Activated T-cell treated with anti-CD3 and anti-CD28 coated beads, Interleukin-2, amount 50 U/mL, for 24 hours (primary cell): Measurements from ENCODE around the gene MANBA.

Experiments used
- DNase-seq: peaks from one replicate; pipeline ENCODE4 v3.0.0-alpha.2; 2020
- H3K27ac Mint-ChIP-seq: 2 replicates; pipeline ENCODE4 v1.8.0; 2020; ENCODE audit warnings: mild to moderate bottlenecking, mixed read lengths
- H3K27me3 Mint-ChIP-seq: 2 replicates; pipeline ENCODE4 v1.8.0; 2020; ENCODE audit warnings: mixed read lengths
- H3K36me3 Mint-ChIP-seq: 2 replicates; pipeline ENCODE4 v1.8.0; 2020; ENCODE audit warnings: low read depth, mixed read lengths
- H3K4me1 Mint-ChIP-seq: 2 replicates; pipeline ENCODE4 v1.8.0; 2020; ENCODE audit warnings: low read depth, mixed read lengths
- H3K4me3 Mint-ChIP-seq: 2 replicates; pipeline ENCODE4 v1.8.0; 2020; ENCODE audit warnings: mild to moderate bottlenecking, moderate library complexity, mixed read lengths
- H3K9me3 Mint-ChIP-seq: 2 replicates; pipeline ENCODE4 v1.8.0; 2020; ENCODE audit warnings: mixed read lengths

Gene MANBA

GRCh38 chr4:102760645-102761295 is at the start of gene MANBA:
Gene MANBA (minus strand): TSS chr4:102760968. CDS start chr4:102760894, 74 bp downstream.
- peaks cover 7% of the 10 kb centered on the region for H3K36me3 Mint-ChIP-seq
- H3K27me3 Mint-ChIP-seq, result no peaks in the 10 kb centered on the region
- DNase-seq, result peak; percentile 88
- no peaks in the 10 kb centered on the region for H3K9me3 Mint-ChIP-seq
- peaks cover 42% of the 10 kb centered on the region for H3K4me1 Mint-ChIP-seq
- peak within 1 kb of the TSS; percentile 91 for H3K27ac Mint-ChIP-seq
- H3K4me3 Mint-ChIP-seq, result peak within 1 kb of the TSS; percentile 93

GRCh38 chr4:102809691-102810090 is 48.9 kb upstream of the MANBA start:
- DNase-seq, result no peak
- Mint-ChIP-seq H3K9me3 (no peaks in the 10 kb centered on the region), H3K36me3 (peaks cover 99% of the 10 kb centered on the region), H3K27ac (peak overlapping the region; percentile 81), H3K4me1 (peaks cover 90% of the 10 kb centered on the region), H3K27me3 (no peaks in the 10 kb centered on the region), H3K4me3 (peak overlapping the region; percentile 27)

DNA sequence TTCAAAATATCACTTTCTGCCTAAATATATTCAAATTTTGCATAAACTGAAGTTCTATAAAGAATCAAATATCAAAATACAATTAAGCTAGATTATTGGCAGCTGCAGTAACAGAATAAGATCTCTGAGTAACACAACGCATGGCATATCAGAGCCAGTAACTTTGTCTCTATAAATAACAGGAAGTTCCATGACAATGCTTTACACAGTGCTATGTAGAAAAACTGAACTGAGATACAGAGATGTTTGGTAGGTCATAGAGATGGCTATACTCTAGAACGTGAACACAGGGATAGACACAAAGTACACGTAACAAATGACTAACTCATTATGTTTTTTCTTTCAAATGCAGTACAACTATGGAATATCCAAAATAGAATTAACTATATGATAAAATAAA is 48.4 kb upstream of the MANBA start:
- Mint-ChIP-seq H3K27ac (peak overlapping the region; percentile 88), H3K4me3 (no peak overlapping the region), H3K4me1 (peaks cover 87% of the 10 kb centered on the region), H3K27me3 (no peaks in the 10 kb centered on the region), H3K36me3 (peaks cover 98% of the 10 kb centered on the region), H3K9me3 (no peaks in the 10 kb centered on the region)
- no peak for DNase-seq

DNA sequence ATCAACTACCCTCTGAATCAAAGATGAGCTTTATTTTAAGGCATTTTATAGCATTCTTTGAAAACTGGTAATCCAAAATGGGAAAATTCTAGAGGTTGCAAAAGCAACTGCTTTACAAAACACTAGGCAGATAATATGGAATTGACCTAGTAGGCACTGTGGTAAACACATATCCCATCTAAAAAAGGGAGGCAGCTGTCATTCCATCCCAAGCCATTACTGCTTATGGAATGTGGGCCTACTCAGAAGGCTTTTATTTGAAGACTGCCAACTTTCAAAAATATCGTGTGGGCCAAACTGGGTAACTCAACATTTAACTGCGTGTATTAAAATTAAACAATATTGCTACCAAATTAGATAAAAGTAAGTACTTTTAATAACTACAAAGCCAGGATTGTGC is 47.2 kb upstream of the MANBA start:
- peaks cover 82% of the 10 kb centered on the region for H3K4me1 Mint-ChIP-seq
- DNase-seq, result no peak
- no peaks in the 10 kb centered on the region for H3K9me3 Mint-ChIP-seq
- H3K27ac Mint-ChIP-seq, result peak overlapping the region; percentile 88
- no peak overlapping the region for H3K4me3 Mint-ChIP-seq
- H3K27me3 Mint-ChIP-seq, result no peaks in the 10 kb centered on the region
- peaks cover 97% of the 10 kb centered on the region for H3K36me3 Mint-ChIP-seq

- peak overlapping the region; percentile 71 for H3K27ac Mint-ChIP-seq
- peaks cover 97% of the 10 kb centered on the region for H3K36me3 Mint-ChIP-seq
- no peaks in the 10 kb centered on the region for H3K27me3 Mint-ChIP-seq
- no peak for DNase-seq
- no peak overlapping the region for H3K4me3 Mint-ChIP-seq
- H3K9me3 Mint-ChIP-seq, result no peaks in the 10 kb centered on the region
- peaks cover 81% of the 10 kb centered on the region for H3K4me1 Mint-ChIP-seq
Measured at GRCh38 chr4:102807345-102807744, 46.6 kb upstream of the MANBA start.

GRCh38 chr4:102799816-102800215 is 39.0 kb upstream of the MANBA start:
- H3K27ac Mint-ChIP-seq, result no peak overlapping the region
- H3K27me3 Mint-ChIP-seq, result no peaks in the 10 kb centered on the region
- DNase-seq, result no peak
- H3K4me1 Mint-ChIP-seq, result peaks cover 47% of the 10 kb centered on the region
- peaks cover 9% of the 10 kb centered on the region for H3K9me3 Mint-ChIP-seq
- H3K36me3 Mint-ChIP-seq, result peaks cover 97% of the 10 kb centered on the region
- H3K4me3 Mint-ChIP-seq, result no peak overlapping the region

DNA sequence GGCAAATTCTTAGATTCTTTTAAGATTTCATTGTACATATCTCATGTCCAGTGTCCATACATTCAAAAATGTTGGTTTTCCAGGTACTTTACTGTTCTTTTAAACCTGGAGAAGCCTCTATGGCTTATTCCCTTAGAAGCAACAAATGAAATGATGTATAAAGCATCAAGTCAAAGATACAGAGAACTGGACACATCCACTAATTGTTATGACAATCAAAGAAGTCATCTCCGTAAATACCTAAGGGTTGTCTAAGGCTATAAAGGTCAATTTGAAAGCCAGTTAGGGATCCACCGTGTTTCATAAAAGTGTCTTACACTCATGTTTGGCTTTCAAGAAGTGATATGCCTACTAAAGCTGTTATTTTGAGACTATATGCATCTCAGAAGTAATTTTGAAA is 34.2 kb upstream of the MANBA start:
- peaks cover 51% of the 10 kb centered on the region for H3K4me1 Mint-ChIP-seq
- H3K36me3 Mint-ChIP-seq, result peaks cover 87% of the 10 kb centered on the region
- H3K9me3 Mint-ChIP-seq, result peaks cover 27% of the 10 kb centered on the region
- no peak for DNase-seq
- H3K27me3 Mint-ChIP-seq, result no peaks in the 10 kb centered on the region
- H3K27ac Mint-ChIP-seq, result peak overlapping the region; percentile 35
- H3K4me3 Mint-ChIP-seq, result no peak overlapping the region

GRCh38 chr4:102792361-102792936 is 31.7 kb upstream of the MANBA start:
- Mint-ChIP-seq H3K36me3 (peaks cover 68% of the 10 kb centered on the region), H3K27ac (peak overlapping the region; percentile 22), H3K4me1 (peaks cover 62% of the 10 kb centered on the region), H3K9me3 (peaks cover 27% of the 10 kb centered on the region), H3K27me3 (no peaks in the 10 kb centered on the region), H3K4me3 (no peak overlapping the region)
- DNase-seq, result no peak

- H3K27ac Mint-ChIP-seq, result peak overlapping the region; percentile 39
- no peak overlapping the region for H3K4me3 Mint-ChIP-seq
- peaks cover 27% of the 10 kb centered on the region for H3K9me3 Mint-ChIP-seq
- DNase-seq, result peak; percentile 32
- H3K36me3 Mint-ChIP-seq, result peaks cover 58% of the 10 kb centered on the region
- no peaks in the 10 kb centered on the region for H3K27me3 Mint-ChIP-seq
- H3K4me1 Mint-ChIP-seq, result peaks cover 62% of the 10 kb centered on the region
Measured at GRCh38 chr4:102791318-102791835, 30.6 kb upstream of the MANBA start.

GRCh38 chr4:102789317-102789717 is 28.5 kb upstream of the MANBA start:
- Mint-ChIP-seq H3K27ac (peak overlapping the region; percentile 79), H3K4me1 (peaks cover 49% of the 10 kb centered on the region)

DNA sequence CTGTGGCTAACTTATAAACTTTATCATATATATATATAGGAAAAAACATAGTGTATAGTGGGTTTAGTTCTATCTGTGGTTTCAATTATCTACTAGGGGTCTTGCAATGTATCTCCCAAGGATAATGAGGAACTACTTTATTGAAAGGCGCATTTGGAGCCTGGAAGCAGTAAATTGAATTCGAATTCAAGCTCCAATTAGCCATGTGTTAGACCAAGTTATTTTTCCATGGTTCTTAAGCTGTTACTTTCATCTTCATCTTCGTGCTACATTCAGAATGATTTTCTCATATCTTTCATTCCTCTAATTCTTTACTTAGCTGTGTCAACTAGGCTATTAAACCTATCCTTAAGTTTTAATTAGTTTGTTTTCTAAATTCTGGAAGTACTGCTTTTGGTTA is 27.2 kb upstream of the MANBA start:
- peaks cover 12% of the 10 kb centered on the region for H3K9me3 Mint-ChIP-seq
- DNase-seq, result no peak
- peaks cover 44% of the 10 kb centered on the region for H3K4me1 Mint-ChIP-seq
- no peak overlapping the region for H3K27ac Mint-ChIP-seq
- H3K36me3 Mint-ChIP-seq, result peaks cover 23% of the 10 kb centered on the region
- no peak overlapping the region for H3K4me3 Mint-ChIP-seq
- H3K27me3 Mint-ChIP-seq, result no peaks in the 10 kb centered on the region

More at GRCh38 chr4:102789317-102789717, 28.5 kb upstream of the MANBA start:
- no peak overlapping the region for H3K4me3 Mint-ChIP-seq
- peaks cover 18% of the 10 kb centered on the region for H3K9me3 Mint-ChIP-seq
- no peak for DNase-seq
- peaks cover 37% of the 10 kb centered on the region for H3K36me3 Mint-ChIP-seq
- no peaks in the 10 kb centered on the region for H3K27me3 Mint-ChIP-seq

DNA sequence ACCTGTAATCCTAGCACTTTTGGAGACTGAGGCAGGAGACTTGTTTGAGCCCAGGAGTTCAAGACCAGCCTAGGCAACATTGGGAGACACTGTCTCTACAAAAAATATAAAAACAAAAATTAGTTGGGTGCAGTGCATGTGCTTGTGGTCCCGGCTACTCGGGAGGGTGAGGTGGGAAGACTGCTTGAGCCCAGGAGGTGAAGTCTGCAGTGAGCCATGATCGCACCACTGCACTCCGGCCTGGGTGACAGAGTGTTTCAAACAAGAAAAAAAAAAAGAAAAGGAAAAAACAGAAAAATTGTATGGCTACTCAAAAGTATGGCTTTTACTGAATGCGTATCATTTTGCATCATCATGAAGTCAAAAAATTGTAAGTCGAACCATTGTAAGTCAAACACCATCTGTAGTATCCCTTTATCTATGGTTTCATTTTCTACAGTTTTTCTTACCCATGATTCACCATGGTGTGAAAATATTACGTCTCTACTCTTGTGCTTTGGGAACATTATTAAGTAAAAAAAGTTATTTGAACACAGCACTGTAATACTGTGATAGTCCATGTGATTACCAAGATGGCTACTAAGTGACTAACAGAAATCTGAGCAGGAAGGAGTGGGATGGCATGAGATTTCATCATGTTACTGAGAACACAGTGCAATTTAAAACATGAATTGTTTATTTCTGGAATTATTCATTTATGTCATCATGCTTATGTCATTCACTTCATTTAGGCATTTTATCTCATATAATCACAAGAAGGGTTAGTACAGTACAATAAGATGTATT is 26.5 kb upstream of the MANBA start:
- Mint-ChIP-seq H3K27me3 (no peaks in the 10 kb centered on the region), H3K9me3 (peaks cover 8% of the 10 kb centered on the region), H3K4me3 (no peak overlapping the region), H3K27ac (peak overlapping the region; percentile 31), H3K4me1 (peaks cover 40% of the 10 kb centered on the region), H3K36me3 (peaks cover 17% of the 10 kb centered on the region)
- no peak for DNase-seq

GRCh38 chr4:102786279-102786678 is 25.5 kb upstream of the MANBA start:
- H3K9me3 Mint-ChIP-seq, result peaks cover 2% of the 10 kb centered on the region
- no peaks in the 10 kb centered on the region for H3K27me3 Mint-ChIP-seq
- no peak overlapping the region for H3K4me3 Mint-ChIP-seq
- peaks cover 31% of the 10 kb centered on the region for H3K4me1 Mint-ChIP-seq
- DNase-seq, result no peak
- peaks cover 8% of the 10 kb centered on the region for H3K36me3 Mint-ChIP-seq
- no peak overlapping the region for H3K27ac Mint-ChIP-seq

GRCh38 chr4:102783006-102783405 is 22.2 kb upstream of the MANBA start:
- H3K4me3 Mint-ChIP-seq, result no peak overlapping the region
- no peaks in the 10 kb centered on the region for H3K9me3 Mint-ChIP-seq
- H3K4me1 Mint-ChIP-seq, result peaks cover 14% of the 10 kb centered on the region
- no peak for DNase-seq
- no peaks in the 10 kb centered on the region for H3K27me3 Mint-ChIP-seq
- no peak overlapping the region for H3K27ac Mint-ChIP-seq
- peaks cover 2% of the 10 kb centered on the region for H3K36me3 Mint-ChIP-seq

- peaks cover 4% of the 10 kb centered on the region for H3K4me1 Mint-ChIP-seq
- no peaks in the 10 kb centered on the region for H3K27me3 Mint-ChIP-seq
- no peak overlapping the region for H3K4me3 Mint-ChIP-seq
- H3K27ac Mint-ChIP-seq, result no peak overlapping the region
- DNase-seq, result no peak
- H3K36me3 Mint-ChIP-seq, result no peaks in the 10 kb centered on the region
- H3K9me3 Mint-ChIP-seq, result no peaks in the 10 kb centered on the region
Measured at GRCh38 chr4:102781570-102781969, 20.8 kb upstream of the MANBA start.
